ENCODE measurements around the gene VPS18.

Gene VPS18

DNA sequence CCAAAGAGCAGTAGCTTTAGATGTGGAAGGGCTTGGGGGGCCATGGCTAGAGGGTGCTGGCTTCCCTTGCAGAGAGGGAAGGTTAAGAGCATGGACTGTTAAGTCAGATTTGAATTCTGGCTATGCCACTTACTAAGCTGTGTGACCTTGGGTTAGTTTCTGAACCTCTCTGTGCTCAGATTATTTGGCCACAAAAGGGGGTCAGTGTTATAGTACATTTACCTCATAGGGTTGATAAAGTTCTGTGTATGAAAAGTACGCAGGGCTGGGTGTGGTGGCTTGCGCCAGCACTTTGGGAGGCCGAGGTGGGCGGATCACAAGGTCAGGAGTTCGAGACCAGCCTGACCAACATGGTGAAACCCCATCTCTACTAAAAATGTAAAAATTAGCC lies 6.8 kb downstream of the VPS18 start:
- no peak for ATAC-seq
- TF ChIP-seq, protein P1, sequence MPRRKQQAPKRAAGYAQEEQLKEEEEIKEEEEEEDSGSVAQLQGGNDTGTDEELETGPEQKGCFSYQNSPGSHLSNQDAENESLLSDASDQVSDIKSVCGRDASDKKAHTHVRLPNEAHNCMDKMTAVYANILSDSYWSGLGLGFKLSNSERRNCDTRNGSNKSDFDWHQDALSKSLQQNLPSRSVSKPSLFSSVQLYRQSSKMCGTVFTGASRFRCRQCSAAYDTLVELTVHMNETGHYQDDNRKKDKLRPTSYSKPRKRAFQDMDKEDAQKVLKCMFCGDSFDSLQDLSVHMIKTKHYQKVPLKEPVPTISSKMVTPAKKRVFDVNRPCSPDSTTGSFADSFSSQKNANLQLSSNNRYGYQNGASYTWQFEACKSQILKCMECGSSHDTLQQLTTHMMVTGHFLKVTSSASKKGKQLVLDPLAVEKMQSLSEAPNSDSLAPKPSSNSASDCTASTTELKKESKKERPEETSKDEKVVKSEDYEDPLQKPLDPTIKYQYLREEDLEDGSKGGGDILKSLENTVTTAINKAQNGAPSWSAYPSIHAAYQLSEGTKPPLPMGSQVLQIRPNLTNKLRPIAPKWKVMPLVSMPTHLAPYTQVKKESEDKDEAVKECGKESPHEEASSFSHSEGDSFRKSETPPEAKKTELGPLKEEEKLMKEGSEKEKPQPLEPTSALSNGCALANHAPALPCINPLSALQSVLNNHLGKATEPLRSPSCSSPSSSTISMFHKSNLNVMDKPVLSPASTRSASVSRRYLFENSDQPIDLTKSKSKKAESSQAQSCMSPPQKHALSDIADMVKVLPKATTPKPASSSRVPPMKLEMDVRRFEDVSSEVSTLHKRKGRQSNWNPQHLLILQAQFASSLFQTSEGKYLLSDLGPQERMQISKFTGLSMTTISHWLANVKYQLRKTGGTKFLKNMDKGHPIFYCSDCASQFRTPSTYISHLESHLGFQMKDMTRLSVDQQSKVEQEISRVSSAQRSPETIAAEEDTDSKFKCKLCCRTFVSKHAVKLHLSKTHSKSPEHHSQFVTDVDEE (CRISPR knock-in tag; IDR thresholded peaks at IDR 0.05), result no peak
- TF ChIP-seq, protein P2, sequence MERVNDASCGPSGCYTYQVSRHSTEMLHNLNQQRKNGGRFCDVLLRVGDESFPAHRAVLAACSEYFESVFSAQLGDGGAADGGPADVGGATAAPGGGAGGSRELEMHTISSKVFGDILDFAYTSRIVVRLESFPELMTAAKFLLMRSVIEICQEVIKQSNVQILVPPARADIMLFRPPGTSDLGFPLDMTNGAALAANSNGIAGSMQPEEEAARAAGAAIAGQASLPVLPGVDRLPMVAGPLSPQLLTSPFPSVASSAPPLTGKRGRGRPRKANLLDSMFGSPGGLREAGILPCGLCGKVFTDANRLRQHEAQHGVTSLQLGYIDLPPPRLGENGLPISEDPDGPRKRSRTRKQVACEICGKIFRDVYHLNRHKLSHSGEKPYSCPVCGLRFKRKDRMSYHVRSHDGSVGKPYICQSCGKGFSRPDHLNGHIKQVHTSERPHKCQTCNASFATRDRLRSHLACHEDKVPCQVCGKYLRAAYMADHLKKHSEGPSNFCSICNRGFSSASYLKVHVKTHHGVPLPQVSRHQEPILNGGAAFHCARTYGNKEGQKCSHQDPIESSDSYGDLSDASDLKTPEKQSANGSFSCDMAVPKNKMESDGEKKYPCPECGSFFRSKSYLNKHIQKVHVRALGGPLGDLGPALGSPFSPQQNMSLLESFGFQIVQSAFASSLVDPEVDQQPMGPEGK (CRISPR knock-in tag; IDR thresholded peaks at IDR 0.05; ENCODE audit: borderline replicate concordance), result no peak
- TF ChIP-seq TCF4 (CRISPR knock-in tag; IDR thresholded peaks at IDR 0.05; ENCODE audit: borderline replicate concordance) (no peak), RARB (CRISPR knock-in tag; IDR thresholded peaks at IDR 0.05) (no peak)
- TF ChIP-seq, protein P3, sequence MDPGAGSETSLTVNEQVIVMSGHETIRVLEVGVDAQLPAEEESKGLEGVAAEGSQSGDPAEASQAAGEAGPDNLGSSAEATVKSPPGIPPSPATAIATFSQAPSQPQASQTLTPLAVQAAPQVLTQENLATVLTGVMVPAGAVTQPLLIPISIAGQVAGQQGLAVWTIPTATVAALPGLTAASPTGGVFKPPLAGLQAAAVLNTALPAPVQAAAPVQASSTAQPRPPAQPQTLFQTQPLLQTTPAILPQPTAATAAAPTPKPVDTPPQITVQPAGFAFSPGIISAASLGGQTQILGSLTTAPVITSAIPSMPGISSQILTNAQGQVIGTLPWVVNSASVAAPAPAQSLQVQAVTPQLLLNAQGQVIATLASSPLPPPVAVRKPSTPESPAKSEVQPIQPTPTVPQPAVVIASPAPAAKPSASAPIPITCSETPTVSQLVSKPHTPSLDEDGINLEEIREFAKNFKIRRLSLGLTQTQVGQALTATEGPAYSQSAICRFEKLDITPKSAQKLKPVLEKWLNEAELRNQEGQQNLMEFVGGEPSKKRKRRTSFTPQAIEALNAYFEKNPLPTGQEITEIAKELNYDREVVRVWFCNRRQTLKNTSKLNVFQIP (CRISPR knock-in tag; IDR thresholded peaks at IDR 0.05; ENCODE audit: borderline replicate concordance, low read depth), result no peak

DNA sequence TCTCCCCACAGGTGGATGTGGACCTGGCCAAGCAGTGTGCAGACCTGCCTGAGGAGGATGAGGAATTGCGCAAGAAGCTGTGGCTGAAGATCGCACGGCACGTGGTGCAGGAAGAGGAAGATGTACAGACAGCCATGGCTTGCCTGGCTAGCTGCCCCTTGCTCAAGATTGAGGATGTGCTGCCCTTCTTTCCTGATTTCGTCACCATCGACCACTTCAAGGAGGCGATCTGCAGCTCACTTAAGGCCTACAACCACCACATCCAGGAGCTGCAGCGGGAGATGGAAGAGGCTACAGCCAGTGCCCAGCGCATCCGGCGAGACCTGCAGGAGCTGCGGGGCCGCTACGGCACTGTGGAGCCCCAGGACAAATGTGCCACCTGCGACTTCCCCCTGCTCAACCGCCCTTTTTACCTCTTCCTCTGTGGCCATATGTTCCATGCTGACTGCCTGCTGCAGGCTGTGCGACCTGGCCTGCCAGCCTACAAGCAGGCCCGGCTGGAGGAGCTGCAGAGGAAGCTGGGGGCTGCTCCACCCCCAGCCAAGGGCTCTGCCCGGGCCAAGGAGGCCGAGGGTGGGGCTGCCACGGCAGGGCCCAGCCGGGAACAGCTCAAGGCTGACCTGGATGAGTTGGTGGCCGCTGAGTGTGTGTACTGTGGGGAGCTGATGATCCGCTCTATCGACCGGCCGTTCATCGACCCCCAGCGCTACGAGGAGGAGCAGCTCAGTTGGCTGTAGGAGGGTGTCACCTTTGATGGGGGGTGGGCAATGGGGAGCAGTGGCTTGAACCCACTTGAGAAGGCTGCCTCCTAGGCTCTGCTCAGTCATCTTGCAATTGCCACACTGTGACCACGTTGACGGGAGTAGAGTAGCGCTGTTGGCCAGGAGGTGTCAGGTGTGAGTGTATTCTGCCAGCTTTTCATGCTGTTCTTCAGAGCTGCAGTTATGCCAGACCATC lies 8.6 kb downstream of the VPS18 start:
- ATAC-seq, result no peak
- TF ChIP-seq ISL1 (CRISPR knock-in tag; IDR thresholded peaks at IDR 0.05) (no peak), ARNTL (CRISPR knock-in tag; IDR thresholded peaks at IDR 0.05; ENCODE audit: borderline replicate concordance, low read depth) (no peak), CSDC2 (CRISPR knock-in tag; IDR thresholded peaks at IDR 0.05) (no peak), ESRRG (CRISPR knock-in tag; IDR thresholded peaks at IDR 0.05) (no peak), GLIS3 (CRISPR knock-in tag; IDR thresholded peaks at IDR 0.05) (no peak), TCF4 (CRISPR knock-in tag; IDR thresholded peaks at IDR 0.05; ENCODE audit: borderline replicate concordance) (no peak), TOX (CRISPR knock-in tag; IDR thresholded peaks at IDR 0.05; ENCODE audit: borderline replicate concordance) (no peak), ZFP30 (CRISPR knock-in tag; IDR thresholded peaks at IDR 0.05) (no peak), ZNF70 (CRISPR knock-in tag; IDR thresholded peaks at IDR 0.05) (no peak), ZNF8 (CRISPR knock-in tag; IDR thresholded peaks at IDR 0.05) (no peak), OSR1 (CRISPR knock-in tag; IDR thresholded peaks at IDR 0.05) (no peak), PPARA (CRISPR knock-in tag; IDR thresholded peaks at IDR 0.05; ENCODE audit: borderline replicate concordance) (no peak), RARB (CRISPR knock-in tag; IDR thresholded peaks at IDR 0.05) (no peak), ZFP3 (CRISPR knock-in tag; IDR thresholded peaks at IDR 0.05) (no peak), ZNF565 (CRISPR knock-in tag; conservative IDR thresholded peaks at IDR 0.05; ENCODE audit: low read depth) (no peak)
- TF ChIP-seq, protein P4, sequence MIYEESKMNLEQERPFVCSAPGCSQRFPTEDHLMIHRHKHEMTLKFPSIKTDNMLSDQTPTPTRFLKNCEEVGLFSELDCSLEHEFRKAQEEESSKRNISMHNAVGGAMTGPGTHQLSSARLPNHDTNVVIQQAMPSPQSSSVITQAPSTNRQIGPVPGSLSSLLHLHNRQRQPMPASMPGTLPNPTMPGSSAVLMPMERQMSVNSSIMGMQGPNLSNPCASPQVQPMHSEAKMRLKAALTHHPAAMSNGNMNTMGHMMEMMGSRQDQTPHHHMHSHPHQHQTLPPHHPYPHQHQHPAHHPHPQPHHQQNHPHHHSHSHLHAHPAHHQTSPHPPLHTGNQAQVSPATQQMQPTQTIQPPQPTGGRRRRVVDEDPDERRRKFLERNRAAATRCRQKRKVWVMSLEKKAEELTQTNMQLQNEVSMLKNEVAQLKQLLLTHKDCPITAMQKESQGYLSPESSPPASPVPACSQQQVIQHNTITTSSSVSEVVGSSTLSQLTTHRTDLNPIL (CRISPR knock-in tag; IDR thresholded peaks at IDR 0.05; ENCODE audit: low read depth), result no peak
- TF ChIP-seq, protein P1 (CRISPR knock-in tag; IDR thresholded peaks at IDR 0.05), result no peak
- TF ChIP-seq, protein P3 (CRISPR knock-in tag; IDR thresholded peaks at IDR 0.05; ENCODE audit: borderline replicate concordance, low read depth), result no peak
- TF ChIP-seq, protein P2 (CRISPR knock-in tag; IDR thresholded peaks at IDR 0.05; ENCODE audit: borderline replicate concordance), result no peak

All from SK-N-SH treated with all-trans-retinoic acid at 6 μM for 48 hours (cell line).